NCI-H446 treated with DMSO at 0.1 percent for 48 hours (cell line): ENCODE data around the gene GCKR.
A peak's percentile ranks its signal among the peaks of the same experiment; 100 is the strongest.

ENCODE experiments used
- DNase-seq: peaks from one replicate; lab custom pipeline; 2025; lab: John Stamatoyannopoulos, UW

The GCKR gene

GRCh38 chr2:27496357-27497287, at the start of gene GCKR:
Gene GCKR (plus strand): TSS chr2:27496839. CDS start chr2:27496905, 66 bp downstream.
- no peak for DNase-seq

- DNase-seq = no peak
Observed at GRCh38 chr2:27448381-27448780, 48.3 kb upstream of the GCKR start.

GRCh38 chr2:27451095-27451494, 45.5 kb upstream of the GCKR start:
- DNase-seq = no peak

GRCh38 chr2:27453968-27454367, 42.7 kb upstream of the GCKR start:
- DNase-seq = no peak

- no peak for DNase-seq
Observed at GRCh38 chr2:27461118-27461517, 35.5 kb upstream of the GCKR start.

GRCh38 chr2:27464443-27464842, 32.2 kb upstream of the GCKR start:
- DNase-seq = no peak

GRCh38 chr2:27471961-27472360, 24.7 kb upstream of the GCKR start:
- DNase-seq = no peak

- no peak for DNase-seq
Observed at GRCh38 chr2:27485496-27485895, 11.1 kb upstream of the GCKR start.

- DNase-seq = no peak
Observed at GRCh38 chr2:27489118-27489497, 7.5 kb upstream of the GCKR start.

- DNase-seq = peak; percentile 97
Observed at GRCh38 chr2:27489498-27490397, 6.9 kb upstream of the GCKR start, which contains the start of gene IFT172. Gene IFT172 (minus strand): TSS chr2:27489743. CDS start chr2:27489653, 90 bp downstream.

GRCh38 chr2:27492557-27492956, 4.1 kb upstream of the GCKR start:
- no peak for DNase-seq

- no peak for DNase-seq
Observed at GRCh38 chr2:27493948-27494283, 2.7 kb upstream of the GCKR start.

GRCh38 chr2:27494284-27494943, 2.2 kb upstream of the GCKR start:
- no peak for DNase-seq

GRCh38 chr2:27494944-27495554, 1.6 kb upstream of the GCKR start, which contains the start of gene FNDC4:
Gene FNDC4 (minus strand): TSS chr2:27495200. CDS start chr2:27494679, 521 bp downstream.
- no peak for DNase-seq

- DNase-seq = no peak
Observed at GRCh38 chr2:27495840-27496356, 741 bp upstream of the GCKR start.

- no peak for DNase-seq
Observed at GRCh38 chr2:27497288-27497627, 619 bp downstream of the GCKR start.

- DNase-seq = no peak
Observed at GRCh38 chr2:27498975-27499374, 2.3 kb downstream of the GCKR start.

GRCh38 chr2:27501042-27501441, 4.4 kb downstream of the GCKR start:
- DNase-seq = no peak

GRCh38 chr2:27502142-27502541, 5.5 kb downstream of the GCKR start:
- DNase-seq = no peak

- no peak for DNase-seq
Observed at GRCh38 chr2:27506587-27506986, 9.9 kb downstream of the GCKR start.

- no peak for DNase-seq
Observed at GRCh38 chr2:27507293-27507692, 10.7 kb downstream of the GCKR start.

GRCh38 chr2:27509326-27509725, 12.7 kb downstream of the GCKR start:
- no peak for DNase-seq
